B cell (primary cell): ENCODE data around the gene FGD4. TPM values are rescaled to one million over a fixed set of nuclear protein-coding genes. Genes with fewer than 3 reads are reported as not detected.
A peak's percentile ranks its signal among the peaks of the same experiment; 100 is the strongest.

Experiments
- ATAC-seq: fragments of 200-7000 bp; cut with Tn5 transposase; one replicate; pipeline ENCODE4 v1.10.0; 2021; ENCODE audit warnings: low read depth, mild to moderate bottlenecking, moderate number of reproducible peaks, moderate library complexity
- CTCF ChIA-PET: fragments of 350-600 bp; sonication (Branson Sonifier 250); formaldehyde crosslinking; loops from one replicate; lab custom pipeline; 2021; ENCODE audit warnings: antibody characterized with exemption, inconsistent platforms; lab: Charles Lee
- POLR2A ChIA-PET: fragments of 350-600 bp; sonication (Branson Sonifier 250); formaldehyde crosslinking; loops from one replicate; lab custom pipeline; 2021; ENCODE audit warnings: antibody characterized with exemption; lab: Charles Lee
- DNase-seq: peaks from one replicate; pipeline ENCODE4 v3.0.0; 2013
- H2AFZ ChIP-seq: 2 replicates; pipeline ENCODE4 v1.6.1; 2012; ENCODE audit warnings: mild to moderate bottlenecking, low read depth, low read length; ENCODE audit not compliant: insufficient read depth, poor library complexity, severe bottlenecking
- H3K27ac ChIP-seq, 2 donors: 1 replicate in 1 of 2; 2 replicates in 1 of 2; pipeline ENCODE4 v1.5.1; 2012 to 2013; ENCODE audit warnings: low read length in 2 of 2, mild to moderate bottlenecking in 2 of 2, moderate library complexity in 1 of 2
- H3K27me3 ChIP-seq, 4 experiments: fragments of 200-600 bp in 1 of 4; sonication (generic) in 1 of 4; replicated peaks in 1 of 4; 1 replicate in 2 of 4; 2 replicates in 2 of 4; pipeline versions ENCODE4 v1.6.1 to v1.7.0; 2013 to 2016; ENCODE audit warnings: low read length in 3 of 4, mild to moderate bottlenecking in 2 of 4, mixed read lengths in 1 of 4, moderate library complexity in 1 of 4; ENCODE audit not compliant: insufficient read depth in 4 of 4, control insufficient read depth in 3 of 4; ENCODE audit errors: control extremely low read depth in 1 of 4
- H3K36me3 ChIP-seq, 2 experiments: replicated peaks in 1 of 2; 1 replicate in 1 of 2; 2 replicates in 1 of 2; pipeline versions ENCODE4 v1.6.1 to v1.7.1; 2013; ENCODE audit warnings: low read length in 1 of 2; ENCODE audit not compliant: insufficient read depth in 2 of 2, control insufficient read depth in 1 of 2; ENCODE audit errors: control extremely low read depth in 1 of 2, extremely low read depth in 1 of 2
- H3K4me1 ChIP-seq, 2 donors: fragments of 200-600 bp in 1 of 2; sonication (generic) in 1 of 2; 1 replicate in 1 of 2; 2 replicates in 1 of 2; pipeline versions ENCODE4 v1.5.1 to v1.6.1; 2013 to 2017; ENCODE audit warnings: low read length in 2 of 2; ENCODE audit not compliant: control insufficient read depth in 2 of 2, insufficient read depth in 2 of 2
- H3K4me2 ChIP-seq: replicated peaks from 2 replicates; pipeline ENCODE3; 2012; ENCODE audit warnings: mild to moderate bottlenecking, low read depth, low read length; ENCODE audit not compliant: poor library complexity, severe bottlenecking
- H3K4me3 ChIP-seq, 5 experiments: fragments of 200-600 bp in 1 of 5; sonication (generic) in 1 of 5; 1 replicate in 3 of 5; 2 replicates in 2 of 5; pipeline versions ENCODE4 v1.5.1 to v1.7.0; 2011 to 2016; ENCODE audit warnings: low read length in 4 of 5, mild to moderate bottlenecking in 4 of 5, low read depth in 2 of 5, control low read depth in 1 of 5, moderate library complexity in 1 of 5; ENCODE audit not compliant: insufficient read depth in 1 of 5; ENCODE audit errors: control extremely low read depth in 1 of 5, extremely low read depth in 1 of 5
- H3K79me2 ChIP-seq: fragments of 200-600 bp; sonication (generic); one replicate; pipeline ENCODE4 v1.6.0; 2016; ENCODE audit warnings: low read length; ENCODE audit not compliant: control insufficient read depth, insufficient read depth
- H3K9ac ChIP-seq: fragments of 200-600 bp; sonication (generic); 2 replicates; pipeline ENCODE4 v1.6.1; 2017; ENCODE audit warnings: mild to moderate bottlenecking, low read length, moderate library complexity
- H3K9me3 ChIP-seq, 3 donors: one replicate each; pipeline versions ENCODE4 v1.6.1 to v1.7.1; 2013; ENCODE audit warnings: low read length in 2 of 3; ENCODE audit not compliant: control insufficient read depth in 2 of 3, insufficient read depth in 1 of 3; ENCODE audit errors: control extremely low read depth in 1 of 3
- H4K20me1 ChIP-seq: 2 replicates; pipeline ENCODE4 v1.6.0; 2012; ENCODE audit warnings: mild to moderate bottlenecking, low read length; ENCODE audit not compliant: insufficient read depth, control insufficient read depth, poor library complexity, severe bottlenecking
- H3K27ac Mint-ChIP-seq: one replicate; pipeline ENCODE4 v1.8.0; 2021; ENCODE audit warnings: mixed read lengths
- H3K27me3 Mint-ChIP-seq: one replicate; pipeline ENCODE4 v1.8.0; 2021; ENCODE audit warnings: mixed read lengths
- H3K4me1 Mint-ChIP-seq: one replicate; pipeline ENCODE4 v1.8.0; 2021; ENCODE audit warnings: mixed read lengths
- H3K4me3 Mint-ChIP-seq: one replicate; pipeline ENCODE4 v1.8.0; 2021; ENCODE audit warnings: mixed read lengths
- H3K9me3 Mint-ChIP-seq: one replicate; pipeline ENCODE4 v1.8.0; 2022; ENCODE audit warnings: mixed read lengths; ENCODE audit not compliant: insufficient read depth
- CTCF ChIP-seq: fragments of 200-600 bp; IDR thresholded peaks from one replicate; pipeline ENCODE4 v1.8.0; 2022; ENCODE audit warnings: antibody characterized with exemption, mild to moderate bottlenecking
- EZH2 ChIP-seq: IDR thresholded peaks from 2 replicates; pipeline ENCODE4 v1.6.1; 2012; ENCODE audit warnings: borderline replicate concordance, low read depth, mild to moderate bottlenecking, moderate library complexity, low read length; ENCODE audit not compliant: insufficient read depth, poor library complexity, severe bottlenecking
- WGBS: methylation state at CpG from one replicate; pipeline ENCODE4 v1.1.5; 2013; ENCODE audit warnings: missing lambda C conversion rate; ENCODE audit not compliant: insufficient coverage; 5-methylcytosine and 5-hydroxymethylcytosine counted together
- intact Hi-C: fragments of 100-400 bp; cut with micrococcal nuclease; formaldehyde crosslinking; loops from one replicate; pipeline ENCODE4 v1.10.0; 2022
- polyA plus RNA-seq: library from polyadenylated mRNA; depleted of rRNA; stranded (reverse); fragments of >200 nt; gene quantifications from 2 replicates; pipeline ENCODE4 v1.2.3, GENCODE V29; 2012
- total RNA-seq, 2 donors: library from RNA; stranded (reverse); fragments of 120-200 nt in 1 of 2; gene quantifications; 1 replicate in 1 of 2; 2 replicates in 1 of 2; pipeline versions ENCODE4 v1.2.3 to v1.2.4, GENCODE V29; 2013 to 2022

FGD4 gene
- total and polyA plus RNA-seq, 2 donors (not counting 1 experiment from before 2014, with no cell fraction given): 2.1 to 2.8 TPM

DNA sequence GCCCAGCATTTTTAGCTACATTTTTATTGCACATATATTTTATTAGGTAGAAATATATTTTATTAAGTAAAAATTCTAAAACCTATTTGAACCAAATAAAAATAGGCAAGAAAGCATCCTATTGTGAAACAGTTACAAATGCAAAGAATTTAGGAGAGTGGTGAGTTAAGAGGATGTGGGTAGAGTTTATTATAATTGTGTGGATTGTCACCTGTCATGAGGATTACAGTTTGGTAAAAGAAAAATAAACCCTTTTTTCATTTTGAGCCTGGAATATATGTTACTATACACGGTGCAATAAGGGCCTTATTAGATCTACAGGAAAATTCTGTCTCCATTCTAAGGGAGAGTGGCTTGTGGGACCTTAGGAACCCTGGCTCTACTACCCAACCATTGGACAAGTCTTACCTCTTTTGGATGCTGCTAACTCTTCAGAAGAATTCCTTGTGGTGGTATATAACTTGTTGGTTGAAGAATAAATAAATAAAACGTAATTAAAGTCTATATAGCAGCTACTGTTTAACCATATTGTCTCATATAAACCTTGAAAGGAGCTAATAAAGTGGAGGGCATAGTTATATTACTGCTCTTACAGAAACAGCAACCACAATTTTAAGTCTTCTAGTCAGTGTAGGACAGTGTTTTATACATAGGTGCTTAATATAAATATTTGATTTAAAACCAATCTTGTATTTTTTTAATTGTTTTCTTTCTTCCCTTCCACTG, 67.8 kb downstream of the FGD4 start:
- H4K20me1 ChIP-seq: no peaks in the 10 kb centered on the region
- no peak overlapping the region for H3K4me3 ChIP-seq
- H3K4me1 Mint-ChIP-seq: peaks cover 21% of the 10 kb centered on the region
- H3K9me3 Mint-ChIP-seq: no peaks in the 10 kb centered on the region
- ChIA-PET CTCF (interaction anchor here (1.7 to 2.7 kb wide), 2 partner anchors 11 to 289 kb away, joined by 7 to 12 read pairs; partner anchors contain the start of gene YARS2), POLR2A (no interaction called here)
- H3K4me1 ChIP-seq: peaks cover 15 to 25% of the 10 kb centered on the region in 2 donors
- peak overlapping the region; percentile 36 for H2AFZ ChIP-seq
- H3K4me2 ChIP-seq: no peak overlapping the region
- no peak overlapping the region for H3K4me3 Mint-ChIP-seq
- no peak overlapping the region for H3K9ac ChIP-seq
- ATAC-seq: no peak
- peaks cover 0 to 5% (median 0%) of the 10 kb centered on the region in 3 donors for H3K9me3 ChIP-seq
- WGBS: no CpG with 5 or more reads among the region's 2 CpGs
- H3K27ac ChIP-seq: no peak overlapping the region
- no peaks in the 10 kb centered on the region for H3K27me3 ChIP-seq
- H3K27ac Mint-ChIP-seq: no peak overlapping the region
- no peaks in the 10 kb centered on the region for H3K36me3 ChIP-seq
- DNase-seq: no peak
- no peaks in the 10 kb centered on the region for H3K79me2 ChIP-seq
- intact Hi-C loops: no loop called here
- TF ChIP-seq EZH2: no peak
- no peak for TF ChIP-seq CTCF
- no peaks in the 10 kb centered on the region for H3K27me3 Mint-ChIP-seq
